22Rv1 (cell line): ENCODE data around the gene AOPEP.

Experiments
- H3K27ac ChIP-seq: fragments of 450-650 bp; 2 replicates; pipeline ENCODE4 v1.5.1; 2017
- ZFX ChIP-seq: fragments of 450-650 bp; IDR thresholded peaks from 2 replicates; pipeline ENCODE4 v1.6.1; 2017; ENCODE audit warnings: antibody characterized with exemption, borderline replicate concordance
- TF ChIP-seq, protein P1 (sequence below): fragments of 450-650 bp; IDR thresholded peaks from 2 replicates; pipeline ENCODE4 v1.5.1; 2017; ENCODE audit warnings: mild to moderate bottlenecking

Gene AOPEP

DNA sequence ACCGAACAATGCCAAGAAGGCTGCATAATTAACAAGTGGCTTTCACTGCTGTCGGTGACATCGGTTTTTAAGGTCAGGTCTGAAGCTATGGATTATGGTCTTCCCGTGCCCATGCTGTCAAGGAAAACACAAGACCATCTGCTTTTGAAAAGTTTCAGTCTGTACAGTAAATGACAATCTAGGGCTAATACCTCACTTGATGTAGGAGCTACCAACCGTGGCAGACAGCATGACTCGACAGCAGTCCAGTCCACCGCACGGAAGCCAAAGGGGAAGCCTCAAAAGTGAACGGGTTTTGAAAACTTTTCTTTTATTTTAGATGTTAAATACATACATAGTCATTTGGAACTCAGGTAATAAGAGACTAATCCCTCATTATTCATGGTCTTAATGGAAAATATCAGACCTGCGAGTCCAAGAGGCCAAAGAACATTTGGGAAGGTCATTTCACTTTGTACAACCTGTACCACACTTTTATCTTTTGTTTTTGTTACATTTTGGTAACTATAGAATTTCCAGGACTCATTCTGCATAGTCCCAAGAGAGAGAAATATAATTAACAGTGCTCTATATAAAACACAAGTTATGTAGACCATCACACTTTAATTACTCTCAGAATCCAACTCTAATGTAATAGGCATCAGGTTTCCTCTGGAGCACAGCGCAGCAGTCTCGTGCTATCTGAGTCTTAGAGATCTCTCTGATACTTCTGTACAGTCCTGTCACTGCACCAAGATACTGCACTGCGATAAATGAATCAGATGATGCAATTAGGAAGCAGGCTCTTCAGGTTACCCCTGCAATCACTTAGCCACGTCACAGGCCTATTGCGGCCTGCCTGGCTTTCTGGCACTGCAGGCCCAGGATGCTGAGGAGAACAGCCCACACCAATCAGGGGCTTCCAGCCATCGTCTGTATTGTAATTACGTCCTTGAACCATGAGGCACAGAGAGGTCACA, 406.1 kb downstream of the AOPEP start:
- TF ChIP-seq ZFX, result no peak
- TF ChIP-seq, protein P1, sequence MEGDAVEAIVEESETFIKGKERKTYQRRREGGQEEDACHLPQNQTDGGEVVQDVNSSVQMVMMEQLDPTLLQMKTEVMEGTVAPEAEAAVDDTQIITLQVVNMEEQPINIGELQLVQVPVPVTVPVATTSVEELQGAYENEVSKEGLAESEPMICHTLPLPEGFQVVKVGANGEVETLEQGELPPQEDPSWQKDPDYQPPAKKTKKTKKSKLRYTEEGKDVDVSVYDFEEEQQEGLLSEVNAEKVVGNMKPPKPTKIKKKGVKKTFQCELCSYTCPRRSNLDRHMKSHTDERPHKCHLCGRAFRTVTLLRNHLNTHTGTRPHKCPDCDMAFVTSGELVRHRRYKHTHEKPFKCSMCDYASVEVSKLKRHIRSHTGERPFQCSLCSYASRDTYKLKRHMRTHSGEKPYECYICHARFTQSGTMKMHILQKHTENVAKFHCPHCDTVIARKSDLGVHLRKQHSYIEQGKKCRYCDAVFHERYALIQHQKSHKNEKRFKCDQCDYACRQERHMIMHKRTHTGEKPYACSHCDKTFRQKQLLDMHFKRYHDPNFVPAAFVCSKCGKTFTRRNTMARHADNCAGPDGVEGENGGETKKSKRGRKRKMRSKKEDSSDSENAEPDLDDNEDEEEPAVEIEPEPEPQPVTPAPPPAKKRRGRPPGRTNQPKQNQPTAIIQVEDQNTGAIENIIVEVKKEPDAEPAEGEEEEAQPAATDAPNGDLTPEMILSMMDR, result no peak
- H3K27ac ChIP-seq, result peak overlapping the region; percentile 7; the same call in 1 of the 2 replicates

DNA sequence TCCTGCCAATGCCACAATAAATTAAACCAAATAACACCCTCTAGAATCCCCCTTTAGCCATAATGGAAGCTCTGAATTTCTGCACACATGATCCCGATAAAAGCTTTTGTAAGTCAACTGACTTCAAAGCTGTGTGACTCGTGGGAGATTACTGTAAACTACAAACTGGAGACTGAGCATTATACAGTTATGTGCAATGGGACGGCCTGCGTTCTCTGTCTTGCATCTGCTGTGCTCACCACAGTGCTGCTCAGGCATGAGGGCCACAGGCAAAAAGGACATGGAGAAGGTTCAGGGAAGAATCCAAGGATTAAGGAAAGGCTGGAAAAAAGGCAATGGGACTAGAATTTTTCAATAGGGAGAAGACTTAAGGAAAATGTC, 406.8 kb downstream of the AOPEP start:
- no peak overlapping the region for H3K27ac ChIP-seq
- TF ChIP-seq, protein P1, result no peak
- TF ChIP-seq ZFX, result no peak

DNA sequence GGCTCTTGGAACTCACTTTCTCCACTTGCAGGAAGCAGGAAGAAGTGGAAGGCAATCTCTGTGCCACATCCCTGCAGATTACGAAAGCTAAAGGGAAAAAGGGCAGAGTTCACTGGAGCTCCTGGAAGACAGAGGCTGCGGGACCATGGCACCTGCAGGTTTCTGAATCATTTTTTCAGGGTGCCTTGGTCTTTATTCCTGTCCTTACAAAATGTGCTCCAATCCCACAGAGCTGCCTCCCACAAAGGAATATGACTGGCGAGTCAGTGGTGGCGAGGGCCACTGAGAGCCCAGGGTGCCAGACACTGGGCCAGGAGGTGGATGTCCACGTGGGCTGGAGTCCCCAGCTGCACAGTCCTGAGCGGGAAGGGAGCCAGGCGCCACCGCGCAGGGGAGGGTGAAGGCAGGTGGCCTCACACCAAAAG, 408.0 kb downstream of the AOPEP start:
- H3K27ac ChIP-seq, result no peak overlapping the region
- TF ChIP-seq, protein P1, result no peak
- no peak for TF ChIP-seq ZFX

DNA sequence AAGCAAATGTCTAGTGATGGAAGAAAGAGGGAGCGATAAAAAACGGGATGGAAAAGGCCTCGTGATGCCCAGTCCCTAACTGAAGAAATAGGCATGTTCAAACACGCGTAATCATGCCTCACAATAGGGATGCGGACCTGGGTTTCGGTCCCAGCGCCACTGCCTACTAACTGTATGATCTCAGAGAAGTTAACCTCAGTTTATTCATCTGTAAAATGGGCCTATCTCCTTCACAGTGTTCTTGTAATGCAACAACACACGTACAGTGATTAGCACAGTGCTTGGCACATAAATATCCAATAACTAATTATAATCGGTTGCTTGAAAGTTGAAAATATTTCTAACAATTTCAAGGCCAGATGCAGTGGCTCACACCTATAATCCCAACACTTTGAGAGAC, 409.3 kb downstream of the AOPEP start:
- TF ChIP-seq, protein P1, result no peak
- no peak for TF ChIP-seq ZFX
- no peak overlapping the region for H3K27ac ChIP-seq
